Pancreas (tissue), 10 donors: ENCODE data around the gene RHBDF2. TPM values are rescaled to one million over a fixed set of nuclear protein-coding genes. Genes with fewer than 3 reads are reported as not detected.

Experiments used
- ATAC-seq, 4 donors: fragments of 200-7000 bp; cut with Tn5 transposase; one replicate each; pipeline versions ENCODE4 v1.8.0 to v1.9.1; 2020; ENCODE audit warnings: mild to moderate bottlenecking in 4 of 4, moderate library complexity in 4 of 4
- DNase-seq, 6 donors: peaks; one replicate each; pipeline ENCODE4 v3.0.0-alpha.2; 2020
- FAIRE-seq: peaks from 2 replicates; lab custom pipeline; 2012; peaks lifted over from hg19 to GRCh38; lab: Jason Lieb, UNC
- H3K27ac ChIP-seq, 4 donors: fragments of 200-600 bp; sonication (generic); 1 replicate in 3 of 4; 2 replicates in 1 of 4; pipeline versions ENCODE4 v1.5.0 to v1.8.0; 2020
- H3K27me3 ChIP-seq, 4 donors: fragments of 200-600 bp; one replicate each; pipeline ENCODE4 v1.8.0; 2021
- H3K36me3 ChIP-seq, 3 donors: fragments of 200-600 bp; sonication (generic) in 1 of 3; one replicate each; pipeline versions ENCODE4 v1.5.0 to v1.8.0; 2020 to 2021
- H3K4me1 ChIP-seq, 3 donors: fragments of 200-600 bp; one replicate each; pipeline ENCODE4 v1.8.0; 2021
- H3K4me3 ChIP-seq, 4 donors: fragments of 200-600 bp; sonication (generic) in 2 of 4; one replicate each; pipeline versions ENCODE4 v1.5.0 to v1.8.0; 2020 to 2021
- H3K9me3 ChIP-seq, 4 donors: fragments of 200-600 bp; one replicate each; pipeline ENCODE4 v1.8.0; 2021
- CTCF ChIP-seq, 4 donors: fragments of 200-600 bp; sonication (generic) in 3 of 4; IDR thresholded peaks; one replicate each; pipeline versions ENCODE4 v1.5.0 to v1.8.0; 2021; ENCODE audit warnings: antibody characterized with exemption in 4 of 4
- WGBS, 2 donors: extraction: QIAGEN DNeasy Blood & Tissue Kit; methylation state at CpG; one replicate each; pipeline ENCODE4 v1.1.7; 2013; 5-methylcytosine and 5-hydroxymethylcytosine counted together
- intact Hi-C, 3 donors: fragments of 100-400 bp; cut with DNase I; formaldehyde crosslinking; loops; one replicate each; pipeline versions ENCODE4 v1.11.1 to v1.14.2; 2022
- polyA plus RNA-seq, 2 donors: library from polyadenylated mRNA; stranded (reverse); fragments of 200-250 nt; gene quantifications; one replicate each; pipeline ENCODE4 v1.2.3, GENCODE V29; 2013
- total RNA-seq, 6 donors: library from RNA; stranded (reverse); fragmentation: NEBNext Ultra II Directional in 4 of 6; extraction: Animal tissue kit (Norgen Biotek cat#: 25700) in 4 of 6; gene quantifications; one replicate each; pipeline versions ENCODE4 v1.2.1 to v1.2.4, GENCODE V29; 2021 to 2023
- donor health status: healthy with polysubstance abuse.
- donor health status: DM: no; HTN: no; CAD: no; lungs with moderate emphysema.
- donor health status: DM: no; HTN: no; CAD: no.
- donor health status: control.
- donor health status: control.
- donor health status: Bipolar disorder and iron deficiency.
- donor health status: DM: yes; HTN: yes; CAD: no.
- donor health status: DM: no; HTN: no; CAD: no.
- donor health status: DM: no; HTN: no; CAD: no.
- donor health status: DM: yes; HTN: yes; CAD: no.

RHBDF2 gene
- total and polyA plus RNA-seq, 8 donors: 18.0 to 50.1 (median 22.4) TPM

- TF ChIP-seq CTCF (IDR thresholded peaks at IDR 0.05): no peak
- Histone ChIP-seq H3K27ac (peak overlapping the region in 1 of 4 donors; percentile 41), H3K27me3 (no peaks in the 10 kb centered on the region), H3K4me3 (no peak overlapping the region), H3K4me1 (peaks cover 19 to 36% (median 33%) of the 10 kb centered on the region in 3 donors), H3K9me3 (no peaks in the 10 kb centered on the region), H3K36me3 (no peaks in the 10 kb centered on the region)
- FAIRE-seq (no peak), ATAC-seq (no peak), DNase-seq (no peak)
- 78 to 79% methylated on average over 2 of the region's 2 CpGs for WGBS, 2 donors
- intact Hi-C loops: no loop called here
Measured at GRCh38 chr17:76547642-76548202, 46.5 kb upstream of the RHBDF2 start.

- no peak overlapping the region for H3K4me3 ChIP-seq
- H3K27ac ChIP-seq: peak overlapping the region; percentile 31 to 62 (median 52)
- DNase-seq (peak in 3 of 6 donors; percentile 31 to 57 (median 45)), FAIRE-seq (no peak), ATAC-seq (peak; percentile 27 to 72 (median 62))
- TF ChIP-seq CTCF (IDR thresholded peaks at IDR 0.05): peak in 2 of 4 donors; percentile 22 to 38
- no peaks in the 10 kb centered on the region for H3K9me3 ChIP-seq
- peaks cover 19 to 36% (median 33%) of the 10 kb centered on the region in 3 donors for H3K4me1 ChIP-seq
- 41 to 47% methylated on average over 3 of the region's 3 CpGs for WGBS, 2 donors
- H3K27me3 ChIP-seq: no peaks in the 10 kb centered on the region
- H3K36me3 ChIP-seq: no peaks in the 10 kb centered on the region
- intact Hi-C loops: no loop called here
Measured at GRCh38 chr17:76547183-76547641, 46.0 kb upstream of the RHBDF2 start.

GRCh38 chr17:76546556-76547182, 45.4 kb upstream of the RHBDF2 start:
- Histone ChIP-seq H3K27ac (peak overlapping the region; percentile 31 to 62 (median 52)), H3K4me3 (no peak overlapping the region), H3K36me3 (no peaks in the 10 kb centered on the region), H3K27me3 (no peaks in the 10 kb centered on the region), H3K9me3 (no peaks in the 10 kb centered on the region), H3K4me1 (peaks cover 17 to 36% (median 33%) of the 10 kb centered on the region in 3 donors)
- TF ChIP-seq CTCF (IDR thresholded peaks at IDR 0.05): no peak
- 13% methylated on average over 11 of the region's 11 CpGs for WGBS, 2 donors
- peak; percentile 8 to 51 (median 37) for ATAC-seq
- FAIRE-seq: no peak
- peak in 1 of 6 donors; percentile 33 for DNase-seq
- intact Hi-C loops: no loop called here

- peak in 3 of 4 donors; percentile 3 to 44 (median 4) for ATAC-seq
- Histone ChIP-seq H3K4me3 (no peak overlapping the region), H3K36me3 (no peaks in the 10 kb centered on the region), H3K9me3 (no peaks in the 10 kb centered on the region), H3K4me1 (peaks cover 11 to 36% (median 29%) of the 10 kb centered on the region in 3 donors), H3K27ac (peak overlapping the region; percentile 8 to 62 (median 38)), H3K27me3 (no peaks in the 10 kb centered on the region)
- no peak for TF ChIP-seq CTCF (IDR thresholded peaks at IDR 0.05)
- no peak for DNase-seq
- FAIRE-seq: no peak
- intact Hi-C loops: no loop called here
- WGBS, 2 donors: 29 to 37% methylated on average over 13 of the region's 13 CpGs
Measured at GRCh38 chr17:76545918-76546555, 44.8 kb upstream of the RHBDF2 start.
